ENCODE data around the gene P2RX4.
"Not testable (repeated sequence)": the region's sequence is repeated elsewhere in the genome, so short reads cannot be mapped to it uniquely, and the experiment has no call there.

Gene P2RX4

DNA sequence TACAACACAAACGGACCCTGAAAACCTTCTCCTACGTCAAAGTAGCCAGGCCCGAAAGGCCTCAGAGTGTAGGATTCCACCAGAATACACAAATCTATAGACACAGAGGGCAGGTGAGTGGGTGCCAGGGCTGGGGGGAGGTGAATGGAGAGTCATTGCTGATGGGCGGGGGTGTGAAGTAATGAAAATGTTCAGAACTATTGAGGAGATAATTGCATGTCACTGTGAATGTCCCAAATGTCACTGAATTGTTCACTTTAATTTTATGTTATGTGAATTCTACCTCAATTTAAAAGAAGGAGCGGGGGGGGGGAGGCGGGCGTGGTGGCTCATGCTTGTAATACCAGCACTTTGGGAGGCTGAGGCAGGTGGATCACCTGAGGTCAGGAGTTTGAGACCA lies 36.0 kb downstream of the P2RX4 start:
- no peak for DNase-seq

DNA sequence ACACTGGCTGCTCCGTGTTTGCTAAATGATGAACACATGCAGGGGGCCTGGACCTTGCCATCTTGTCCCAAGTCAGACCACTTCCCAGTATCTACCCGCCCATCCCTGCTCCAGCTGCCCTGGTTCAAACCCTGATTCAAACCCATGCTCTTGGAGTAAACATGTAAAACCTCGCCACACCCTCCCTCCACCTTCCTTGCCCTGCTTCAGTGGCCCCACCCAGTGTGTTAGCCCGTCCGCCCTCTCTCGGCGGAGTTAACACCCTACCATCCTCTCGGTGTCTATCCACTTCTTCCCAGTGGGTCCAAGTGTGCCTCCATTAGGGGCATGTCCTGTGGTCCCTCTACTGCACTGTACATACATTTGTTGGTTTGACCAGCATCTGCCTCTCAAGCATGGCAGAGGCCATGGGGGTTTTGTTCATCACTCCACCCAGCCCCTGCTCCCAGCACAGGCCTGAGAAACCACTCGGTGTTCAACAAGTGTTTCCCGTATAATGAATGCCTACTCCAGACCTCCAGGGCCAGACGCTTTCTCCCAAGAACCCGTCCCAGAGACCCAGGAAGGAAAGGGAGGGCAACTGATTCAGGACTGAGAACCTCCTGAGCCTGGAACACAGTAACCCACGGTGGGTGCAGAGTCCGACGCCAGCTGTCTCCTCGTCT lies 37.1 kb downstream of the P2RX4 start:
- DNase-seq = no peak

DNA sequence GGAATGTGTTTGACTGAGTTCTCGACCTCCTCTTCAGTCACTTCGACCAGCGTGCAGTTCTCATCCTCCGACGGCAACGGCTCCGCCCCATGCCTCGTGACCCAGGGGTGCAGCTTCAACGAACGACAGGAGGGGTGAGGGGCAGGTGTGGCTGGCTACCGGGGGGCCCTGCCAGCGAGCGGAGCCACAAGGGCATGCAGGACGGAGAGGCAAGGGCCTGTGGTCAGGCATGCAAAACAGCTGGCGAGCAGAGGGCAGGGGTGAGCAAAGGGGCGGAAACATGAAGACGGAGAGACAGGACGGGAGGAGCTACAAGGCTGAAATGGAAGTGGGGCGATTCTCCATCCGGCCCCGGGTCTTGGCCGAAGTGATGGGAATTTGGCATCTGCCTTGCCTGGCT lies 38.7 kb downstream of the P2RX4 start:
- DNase-seq = no peak

DNA sequence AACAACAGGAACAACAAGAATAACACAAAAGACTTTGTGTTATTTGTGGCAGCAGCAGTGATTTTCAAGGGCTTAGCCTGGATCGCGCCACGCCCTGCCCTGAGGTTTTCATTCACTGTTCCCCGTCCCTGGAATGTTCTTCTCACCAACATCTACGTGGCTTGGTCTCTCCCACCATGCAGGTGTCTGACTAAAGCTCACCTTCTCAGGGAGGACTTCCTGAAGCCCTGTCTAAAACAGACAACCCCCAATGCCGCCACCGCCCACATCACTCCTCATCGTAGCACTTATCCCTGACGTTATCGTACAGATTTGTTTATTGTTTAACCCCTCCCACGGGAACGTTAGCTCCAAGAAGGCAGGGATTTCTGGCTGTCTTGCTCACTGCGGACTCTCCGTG lies 40.4 kb downstream of the P2RX4 start:
- DNase-seq = no peak

DNA sequence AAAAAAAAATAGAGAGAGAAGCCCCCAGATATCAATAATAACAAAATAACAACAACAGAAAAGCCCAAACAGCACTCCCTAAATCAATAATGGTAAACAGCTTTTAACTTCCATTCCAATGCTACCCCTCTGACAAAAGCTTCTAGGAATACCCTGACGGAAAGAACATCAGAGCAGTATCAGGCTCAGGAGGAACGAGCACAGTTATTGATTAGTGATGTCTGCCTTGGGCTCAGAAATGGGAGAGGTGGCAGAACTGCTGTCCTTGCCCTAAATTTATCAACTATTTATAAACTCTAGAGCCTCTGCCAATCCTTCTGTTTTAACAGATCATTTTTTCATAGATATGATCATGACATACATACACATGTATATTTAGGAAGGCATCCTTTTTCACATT lies 41.9 kb downstream of the P2RX4 start:
- no peak for DNase-seq

DNA sequence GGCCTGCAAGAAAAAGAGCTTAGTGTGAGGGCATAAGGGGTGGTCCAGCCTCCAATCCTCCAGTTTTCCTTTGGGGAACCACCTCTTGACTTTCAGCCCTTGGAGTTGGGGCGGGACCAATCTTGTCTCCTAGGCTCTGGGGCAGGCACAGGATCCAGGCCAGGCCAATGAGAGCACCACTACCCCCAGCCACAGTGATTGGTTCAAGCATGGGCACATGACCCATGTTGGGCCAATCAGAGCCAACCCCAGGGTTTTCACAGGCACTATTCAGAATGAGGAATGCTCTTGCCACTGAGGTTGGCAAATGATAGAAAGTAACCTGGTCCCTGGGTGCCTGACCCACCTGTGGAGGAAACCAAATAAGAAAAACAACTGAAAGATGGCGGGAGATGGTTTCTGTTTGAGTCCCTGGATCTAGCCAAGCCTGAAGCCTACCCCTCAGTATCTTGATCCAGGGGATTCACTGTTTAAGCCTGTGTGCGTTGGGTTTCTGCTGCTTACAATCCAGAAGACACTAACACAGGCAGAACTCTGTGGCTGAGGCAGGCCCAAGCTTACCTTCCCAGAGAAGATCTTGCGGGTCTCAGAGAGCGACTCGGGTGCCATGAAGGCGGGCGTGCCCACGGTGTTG lies 42.9 kb downstream of the P2RX4 start:
- no peak for DNase-seq

DNA sequence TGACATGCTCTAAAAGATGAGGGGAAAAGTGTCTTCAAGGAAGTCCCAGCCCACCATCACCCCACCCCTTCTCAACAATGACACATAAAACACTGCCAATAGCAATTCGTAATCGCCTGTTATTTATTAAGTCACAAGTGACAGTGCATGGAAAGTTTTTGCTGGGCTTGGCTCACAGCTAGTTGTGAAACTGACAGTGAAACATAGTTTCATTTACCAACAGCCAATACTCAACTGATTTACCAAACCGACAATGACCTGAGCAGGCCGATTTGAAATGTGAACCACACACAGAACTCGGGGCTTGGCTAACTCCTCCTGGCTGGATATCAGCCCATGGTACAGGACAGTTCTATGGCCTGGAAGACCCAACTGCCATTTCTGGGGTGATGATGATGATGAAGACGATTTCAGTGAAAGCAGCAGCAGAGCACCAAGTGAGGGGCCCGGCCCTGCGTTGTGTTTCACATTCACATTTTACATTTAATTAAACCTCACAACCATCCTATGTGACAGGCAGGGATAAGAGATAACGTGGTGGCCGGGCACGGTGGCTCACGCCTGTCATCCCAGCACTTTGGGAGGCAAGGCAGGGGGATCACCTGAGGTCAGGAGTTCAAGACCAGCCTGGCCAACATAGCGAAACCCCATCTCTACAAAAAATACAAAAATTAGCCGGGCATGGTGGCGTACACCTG lies 43.9 kb downstream of the P2RX4 start:
- no peak for DNase-seq

DNA sequence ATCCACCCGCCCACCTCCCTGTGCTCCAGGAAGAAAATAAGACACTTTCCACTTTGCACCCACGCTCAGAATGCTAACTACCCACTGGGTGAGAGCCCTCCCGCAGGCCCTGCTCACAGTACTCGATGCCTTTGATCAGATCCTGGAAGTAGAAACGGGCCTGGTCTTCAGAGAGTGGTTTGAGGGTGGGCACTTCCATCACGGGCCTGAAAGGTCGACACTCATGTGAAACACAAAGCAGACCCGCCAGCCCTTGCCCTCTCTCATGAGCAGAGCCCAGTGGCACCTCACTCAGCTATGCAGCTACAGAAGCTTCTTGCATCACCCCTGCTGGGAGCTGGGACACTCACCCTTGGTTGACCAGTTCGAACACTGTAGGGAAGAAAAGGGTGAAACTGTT lies 45.5 kb downstream of the P2RX4 start:
- DNase-seq = no peak

DNA sequence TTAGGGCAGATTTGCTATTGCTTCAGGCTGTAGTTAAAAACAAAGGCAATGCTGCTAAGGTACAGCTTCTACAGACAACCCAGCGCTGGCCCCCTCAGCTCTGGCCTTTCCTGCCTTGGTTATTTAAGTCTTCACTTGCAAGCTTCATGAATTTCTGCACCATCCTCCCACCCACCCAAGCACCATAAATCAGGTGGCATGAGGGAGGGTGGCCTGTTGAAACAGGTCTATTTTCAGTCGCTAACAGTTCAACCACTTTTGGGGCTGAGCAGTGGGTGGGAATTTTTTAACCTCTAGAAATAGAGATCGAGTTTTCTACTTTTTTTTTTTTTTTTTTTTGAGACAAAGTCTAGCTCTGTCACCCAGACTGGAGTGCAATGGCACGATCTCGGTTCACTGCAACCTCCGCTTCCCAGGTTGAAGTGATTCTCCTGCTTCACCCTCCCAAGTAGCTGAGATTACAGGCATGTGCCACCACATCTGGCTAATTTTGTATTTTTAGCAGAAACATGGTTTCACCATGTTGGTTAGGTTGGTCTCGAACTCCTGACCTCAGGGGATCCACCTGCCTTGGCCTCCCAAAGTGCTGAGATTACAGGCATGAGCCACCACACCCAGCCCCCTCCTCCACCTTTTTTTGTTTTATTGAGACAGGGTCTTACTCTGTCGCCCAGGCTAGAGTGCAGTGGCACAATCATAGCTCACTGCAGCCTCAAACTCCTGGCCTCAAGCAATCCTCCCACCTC lies 47.9 kb downstream of the P2RX4 start:
- DNase-seq = not testable (repeated sequence)

DNA sequence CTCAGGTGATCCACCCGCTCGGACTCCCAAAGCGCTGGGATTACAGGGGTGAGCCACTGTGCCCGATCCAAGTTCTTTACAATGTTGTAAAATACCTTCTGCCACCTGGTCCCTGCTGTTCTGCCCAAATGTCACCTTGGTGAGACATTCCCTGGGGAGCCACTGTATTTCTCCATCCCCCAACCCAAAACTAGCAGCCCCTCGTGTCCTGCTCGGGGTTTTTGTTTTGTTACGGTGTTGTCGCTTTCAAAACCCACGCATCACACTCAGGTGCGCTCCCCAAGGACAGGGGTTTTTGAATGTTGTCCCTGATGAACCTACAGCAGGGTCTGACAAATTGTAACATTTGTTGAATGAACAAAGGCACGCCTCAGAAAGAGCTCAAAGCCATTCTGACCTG lies 49.1 kb downstream of the P2RX4 start:
- DNase-seq = no peak

DNA sequence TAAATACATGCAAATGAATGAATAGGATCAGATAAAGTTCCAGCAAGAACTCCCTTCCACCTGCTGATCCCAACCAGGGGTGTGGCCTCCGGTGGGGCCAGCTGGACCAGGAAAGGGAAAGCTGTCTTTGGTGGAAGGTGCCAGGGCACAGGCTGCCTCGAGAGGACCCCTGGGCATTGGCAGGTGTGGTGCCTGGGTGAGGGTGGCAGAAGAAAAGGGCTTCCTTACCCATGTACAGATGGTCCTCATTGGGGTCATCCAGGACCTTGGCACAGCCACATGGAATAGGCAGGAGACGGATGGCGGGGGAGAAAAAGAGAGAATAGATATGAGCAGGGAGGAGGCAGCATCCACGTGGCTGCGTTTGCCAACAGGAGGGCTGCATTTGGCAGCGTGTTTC lies 50.2 kb downstream of the P2RX4 start:
- no peak for DNase-seq

DNA sequence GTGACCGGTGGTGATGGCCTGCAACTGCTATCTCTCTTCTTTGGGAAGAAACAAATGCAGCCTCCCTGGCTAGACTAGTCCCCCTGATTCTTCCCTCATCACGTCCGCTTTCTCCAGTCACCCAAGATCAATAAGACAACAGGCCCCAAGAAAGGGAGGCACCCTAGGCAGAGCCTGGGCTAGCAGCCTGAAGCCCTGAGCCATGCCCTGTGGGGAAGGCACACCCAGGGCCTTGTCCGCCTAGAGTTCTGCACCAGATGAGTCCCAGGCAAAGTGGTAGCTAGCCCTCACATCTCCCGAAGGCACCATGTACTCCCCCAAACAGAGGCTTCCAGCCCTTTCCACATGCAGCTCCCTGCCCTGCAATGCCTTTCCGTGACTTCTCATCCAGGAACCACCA lies 51.5 kb downstream of the P2RX4 start:
- no peak for DNase-seq

DNA sequence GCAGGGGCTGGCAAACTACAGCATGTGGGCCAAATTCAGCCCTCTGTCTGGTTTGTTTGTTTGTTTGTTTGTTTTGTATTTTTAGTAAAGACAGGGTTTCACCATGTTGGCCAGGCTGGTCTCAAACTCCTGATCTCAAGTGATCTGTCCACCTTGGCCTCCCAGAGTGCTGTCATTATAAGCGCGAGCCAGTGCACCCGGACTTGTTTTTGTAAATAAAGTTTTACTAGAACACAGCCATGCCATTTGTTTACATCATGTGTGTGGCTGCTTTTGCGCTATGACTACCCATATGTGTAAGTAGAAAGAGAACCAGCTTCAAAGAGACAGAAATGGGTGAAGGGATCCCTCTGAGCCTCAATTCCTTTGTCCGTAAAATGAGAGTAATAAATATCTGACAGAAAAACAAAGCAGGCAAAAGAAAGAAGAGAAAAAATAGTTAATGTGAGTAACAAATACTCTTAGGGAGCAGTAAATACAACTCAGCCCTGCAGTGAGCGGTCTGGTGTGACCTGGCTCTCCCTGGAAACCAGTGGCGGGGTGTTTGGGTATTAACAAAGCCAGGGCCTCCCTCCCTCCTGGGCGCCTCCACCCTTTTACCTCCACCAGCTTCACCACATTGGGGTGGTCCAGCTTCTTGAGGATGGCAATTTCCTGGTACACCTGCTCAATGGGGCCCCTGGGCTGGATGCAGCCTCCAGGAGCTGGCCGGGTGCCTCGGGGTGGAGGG lies 53.4 kb downstream of the P2RX4 start:
- no peak for DNase-seq

DNA sequence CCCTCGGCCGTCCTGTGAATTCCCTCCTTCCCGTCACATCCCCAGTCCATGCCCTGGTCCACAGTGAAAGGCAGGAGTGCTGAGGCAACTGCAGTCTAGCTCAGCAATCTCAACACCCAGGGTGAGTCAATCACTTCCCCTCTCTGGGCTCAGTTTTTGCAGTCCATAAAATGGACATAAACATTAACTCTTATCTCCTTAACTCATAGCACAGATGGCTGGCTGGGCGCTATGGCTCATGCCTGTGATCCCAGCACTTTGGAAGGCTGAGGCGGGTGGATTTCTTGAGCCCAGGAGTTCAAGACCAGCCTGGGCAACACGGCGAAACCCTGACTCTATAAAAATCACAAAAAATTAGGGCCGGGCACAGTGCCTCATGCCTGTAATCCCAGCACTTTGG lies 54.2 kb downstream of the P2RX4 start:
- no peak for DNase-seq

DNA sequence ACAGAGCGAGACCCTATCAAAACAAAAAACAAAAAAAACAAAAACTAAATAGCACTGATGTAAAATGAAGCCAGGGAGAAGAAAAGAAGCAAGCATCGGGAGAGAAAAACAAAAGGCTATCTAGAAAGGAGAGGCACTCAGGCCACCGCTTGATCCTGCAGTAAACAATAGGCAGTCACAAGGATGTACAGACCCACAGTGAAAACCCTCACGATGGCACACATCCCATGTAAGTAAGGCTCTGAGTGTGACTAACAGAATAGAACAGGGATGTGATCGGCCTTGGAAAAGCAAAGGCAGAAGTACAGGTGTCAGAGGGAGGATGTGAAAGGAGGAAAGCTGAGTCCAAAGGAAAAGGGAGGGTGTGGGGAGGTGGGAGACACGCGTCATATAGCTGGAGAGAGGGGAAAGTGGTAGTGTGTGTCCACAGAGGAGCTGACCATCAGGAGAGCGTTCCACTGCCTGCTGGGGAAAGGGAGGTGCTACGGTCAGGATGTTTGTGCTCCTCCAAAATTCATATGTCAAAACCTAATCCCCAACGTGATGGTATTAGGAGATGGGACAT lies 55.1 kb downstream of the P2RX4 start:
- no peak for DNase-seq

DNA sequence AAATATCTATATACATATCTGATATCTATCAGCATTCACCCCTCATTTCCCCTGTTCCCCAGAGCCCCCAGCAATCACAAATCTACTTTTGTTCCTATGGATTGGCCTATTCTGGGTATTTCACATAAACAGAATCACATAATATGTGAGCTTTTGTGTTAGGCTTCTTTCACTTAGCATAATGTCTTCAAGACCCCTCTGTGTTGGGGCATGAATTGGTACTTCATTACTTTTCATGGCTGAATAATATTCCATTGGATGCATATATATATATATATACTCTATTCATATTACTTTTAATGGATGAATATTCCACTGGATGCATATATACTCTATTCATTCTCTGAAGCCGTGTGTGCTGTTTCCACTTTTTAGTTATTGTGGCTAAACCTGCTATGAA lies 57.9 kb downstream of the P2RX4 start:
- DNase-seq = no peak

DNA sequence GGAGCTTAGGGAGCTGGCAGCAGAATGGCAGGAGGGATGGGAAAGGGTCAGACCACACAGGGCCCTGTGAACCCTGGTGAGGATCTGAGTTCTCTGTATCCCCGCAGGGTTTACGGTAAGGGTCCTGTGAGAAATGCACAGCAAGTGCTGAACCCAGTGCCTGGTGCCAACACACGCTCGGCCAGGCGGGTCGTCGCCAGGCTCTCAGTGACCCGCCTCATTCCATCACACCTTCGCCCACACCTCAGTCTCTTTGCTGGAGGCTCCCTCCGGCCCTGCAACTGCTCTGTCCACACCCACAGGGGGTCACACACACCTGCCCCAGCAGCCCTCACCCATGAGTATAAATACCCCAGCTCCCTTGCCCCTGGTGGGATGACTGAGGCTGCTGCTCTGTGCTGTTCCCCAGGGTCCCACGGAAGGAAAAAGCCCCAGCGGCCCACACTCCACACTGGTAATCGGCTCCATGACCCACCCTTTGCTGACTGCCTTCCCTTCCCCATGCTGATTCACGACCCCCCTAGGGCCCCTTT lies 63.5 kb downstream of the P2RX4 start:
- DNase-seq = no peak

DNA sequence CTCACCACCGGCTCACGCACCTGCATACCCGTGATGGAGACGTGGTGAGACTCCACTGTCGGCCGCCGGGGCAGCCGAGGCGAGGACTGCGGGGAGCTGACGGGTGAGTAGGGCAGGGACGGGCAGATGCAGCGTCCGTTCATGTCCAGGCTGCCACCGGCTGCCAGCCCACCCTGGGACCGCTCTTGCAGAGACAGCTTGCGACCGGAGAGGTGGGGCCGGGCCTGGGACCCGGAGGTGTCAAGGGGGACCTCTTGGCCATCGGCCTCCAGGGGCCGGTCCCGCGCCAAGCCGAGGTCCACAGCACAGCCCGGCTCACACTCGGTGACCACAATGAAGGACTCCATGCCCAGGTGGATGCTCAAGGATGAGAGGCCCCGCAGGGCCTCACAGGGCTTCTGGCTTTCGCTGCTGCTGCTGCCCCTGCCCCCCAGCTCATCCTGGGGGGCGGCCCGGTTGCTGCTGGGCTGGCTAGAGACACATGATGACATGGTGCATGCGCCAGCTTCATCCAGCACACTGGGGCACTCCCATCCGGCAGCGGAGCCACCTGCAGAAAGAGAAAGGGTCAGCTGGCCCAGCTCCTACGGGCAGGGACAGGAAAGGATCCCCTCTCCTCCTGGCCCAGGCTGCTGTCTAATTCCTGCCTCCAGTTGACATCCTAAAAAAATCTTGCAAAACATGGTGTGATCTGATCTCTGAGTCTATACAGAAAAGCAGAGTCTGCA lies 64.3 kb downstream of the P2RX4 start:
- no peak for DNase-seq

DNA sequence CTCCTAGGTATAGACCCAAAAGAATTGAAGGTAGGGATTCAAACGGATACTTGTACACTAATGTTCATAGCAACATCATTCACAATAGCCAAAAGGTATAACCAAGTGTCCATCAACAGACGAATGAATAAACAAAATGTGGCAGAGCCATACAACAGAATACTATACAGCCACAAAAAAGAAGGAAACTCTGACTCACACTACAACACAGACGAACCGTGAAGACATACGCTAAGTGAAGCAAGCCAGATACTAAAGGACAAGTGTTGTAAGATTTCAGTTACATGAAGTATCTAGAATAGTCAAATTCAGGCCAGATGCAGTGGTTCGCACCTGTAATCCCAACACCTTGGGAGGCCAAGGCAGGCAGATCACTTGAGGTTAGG lies 67.4 kb downstream of the P2RX4 start:
- DNase-seq = no peak

DNA sequence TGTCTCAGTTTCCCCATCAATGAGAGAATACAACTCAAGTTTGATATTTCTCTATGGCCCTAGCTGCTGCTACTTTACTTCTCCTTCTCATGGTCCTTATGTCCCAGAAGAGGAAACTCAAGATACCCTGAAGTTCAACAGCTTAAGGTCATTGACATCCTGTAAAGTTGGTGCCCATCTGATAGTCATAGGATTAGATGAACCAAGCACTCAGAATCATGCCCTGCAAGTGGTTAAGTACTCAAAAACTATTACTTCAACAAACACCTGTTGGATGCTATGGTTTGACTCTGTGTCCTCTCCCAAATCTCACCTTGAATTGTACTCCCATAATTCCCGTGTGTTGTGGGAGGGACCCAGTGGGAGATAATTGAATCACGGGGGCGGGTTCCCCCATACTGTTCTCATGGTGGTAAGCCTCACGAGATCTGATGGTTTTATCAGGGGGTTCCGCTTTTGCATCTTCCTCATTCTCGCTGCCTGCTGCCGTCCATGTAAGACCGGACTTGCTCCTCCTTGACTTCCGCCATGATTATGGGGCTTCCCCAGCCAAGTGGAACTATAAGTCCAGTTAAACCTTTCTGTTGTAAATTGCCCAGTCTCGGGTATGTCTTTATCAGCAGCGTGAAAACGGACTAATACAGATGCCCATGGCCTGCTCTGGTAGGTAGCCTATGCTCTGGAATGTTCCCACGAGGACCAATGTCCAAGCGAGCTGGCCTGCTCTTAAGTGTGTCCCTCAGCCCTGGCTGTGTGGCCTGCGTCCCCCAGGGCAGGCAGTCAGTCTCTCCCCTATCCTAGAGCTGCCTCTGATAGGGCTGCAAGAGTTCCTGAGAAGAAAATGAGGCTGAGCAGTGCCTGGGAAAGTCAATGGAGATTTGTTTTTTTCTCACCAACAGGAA lies 68.5 kb downstream of the P2RX4 start:
- DNase-seq = no peak

DNA sequence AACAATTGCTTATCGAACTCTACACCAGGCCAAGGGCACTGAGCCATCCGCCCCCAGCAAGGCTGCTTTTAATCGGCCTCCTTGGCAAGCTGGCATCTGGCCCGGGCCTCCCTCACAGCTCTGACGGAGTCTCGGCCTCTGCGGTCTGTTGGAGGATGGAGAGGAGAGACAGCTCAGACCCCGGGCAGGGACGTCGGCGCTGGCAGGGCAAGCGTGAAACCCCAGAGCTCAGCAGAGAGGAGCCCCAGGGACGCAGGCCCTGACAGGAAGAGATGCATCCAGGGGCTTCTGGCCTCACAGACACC lies 69.1 kb downstream of the P2RX4 start:
- DNase-seq = no peak
